Activated T-cell treated with anti-CD3 and anti-CD28 coated beads for 48 hours (primary cell): ENCODE data around the gene ARMC9.
"Not testable (repeated sequence)": the region's sequence is repeated elsewhere in the genome, so short reads cannot be mapped to it uniquely, and the experiment has no call there.

Experiments used
- DNase-seq: peaks from one replicate; pipeline ENCODE4 v3.0.0-alpha.2; 2020; ENCODE audit warnings: low read depth

ARMC9 gene, protein sequence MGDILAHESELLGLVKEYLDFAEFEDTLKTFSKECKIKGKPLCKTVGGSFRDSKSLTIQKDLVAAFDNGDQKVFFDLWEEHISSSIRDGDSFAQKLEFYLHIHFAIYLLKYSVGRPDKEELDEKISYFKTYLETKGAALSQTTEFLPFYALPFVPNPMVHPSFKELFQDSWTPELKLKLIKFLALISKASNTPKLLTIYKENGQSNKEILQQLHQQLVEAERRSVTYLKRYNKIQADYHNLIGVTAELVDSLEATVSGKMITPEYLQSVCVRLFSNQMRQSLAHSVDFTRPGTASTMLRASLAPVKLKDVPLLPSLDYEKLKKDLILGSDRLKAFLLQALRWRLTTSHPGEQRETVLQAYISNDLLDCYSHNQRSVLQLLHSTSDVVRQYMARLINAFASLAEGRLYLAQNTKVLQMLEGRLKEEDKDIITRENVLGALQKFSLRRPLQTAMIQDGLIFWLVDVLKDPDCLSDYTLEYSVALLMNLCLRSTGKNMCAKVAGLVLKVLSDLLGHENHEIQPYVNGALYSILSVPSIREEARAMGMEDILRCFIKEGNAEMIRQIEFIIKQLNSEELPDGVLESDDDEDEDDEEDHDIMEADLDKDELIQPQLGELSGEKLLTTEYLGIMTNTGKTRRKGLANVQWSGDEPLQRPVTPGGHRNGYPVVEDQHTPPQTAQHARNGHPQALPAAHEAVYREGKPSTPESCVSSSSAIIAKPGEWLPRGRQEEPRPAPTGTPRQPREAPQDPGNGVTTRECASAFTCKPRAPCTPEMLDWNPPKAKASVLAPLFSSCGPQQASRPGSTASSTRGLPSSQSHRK

DNA sequence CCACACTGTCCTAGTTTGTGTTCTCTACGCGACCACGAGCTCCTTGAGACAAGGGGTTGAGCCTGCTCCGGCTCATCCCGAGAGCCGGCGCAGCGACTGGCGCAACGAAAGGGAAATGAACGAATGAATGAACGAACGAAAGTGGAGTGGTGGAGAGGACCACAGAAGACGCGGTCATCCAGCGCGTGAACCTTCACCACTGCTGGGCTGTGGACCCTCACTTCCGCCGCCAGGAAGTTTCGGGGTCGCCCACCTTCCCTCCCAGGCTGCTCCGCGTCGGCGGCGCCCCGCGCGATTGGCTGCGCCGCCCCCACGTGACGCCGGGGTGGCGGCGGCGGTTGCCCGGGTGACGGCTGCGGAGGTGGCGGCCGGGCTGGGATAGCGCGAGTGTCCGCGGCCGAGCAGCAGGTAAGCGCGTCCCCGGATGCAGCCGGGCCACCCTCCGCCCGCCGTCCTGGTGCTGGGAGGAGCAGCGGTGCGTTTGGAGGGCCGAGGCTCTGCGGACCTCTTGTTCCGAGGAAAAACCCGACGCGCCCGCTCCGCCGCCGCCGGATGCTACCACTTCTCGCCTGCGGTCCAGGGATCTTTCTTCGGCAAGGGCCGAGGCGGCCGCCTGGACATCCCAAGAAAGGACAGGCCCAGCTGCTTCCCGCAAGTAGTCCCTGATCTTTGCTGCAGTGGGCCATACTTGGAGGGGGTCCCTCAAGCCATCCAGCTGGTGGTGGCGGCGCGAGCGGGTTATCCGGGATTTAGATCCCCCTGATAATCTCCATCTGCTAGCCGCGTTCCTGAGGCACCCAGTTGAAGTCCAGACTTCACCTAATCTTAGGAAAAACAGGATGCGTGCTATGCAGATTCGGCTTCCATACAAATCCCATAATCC lies at the start of gene ARMC9:
ARMC9 (plus strand) TSS at position 341 of the 883 bp plus-strand sequence. CDS start 7,608 bp downstream, outside the sequence.
- DNase-seq = peak; percentile 80

DNA sequence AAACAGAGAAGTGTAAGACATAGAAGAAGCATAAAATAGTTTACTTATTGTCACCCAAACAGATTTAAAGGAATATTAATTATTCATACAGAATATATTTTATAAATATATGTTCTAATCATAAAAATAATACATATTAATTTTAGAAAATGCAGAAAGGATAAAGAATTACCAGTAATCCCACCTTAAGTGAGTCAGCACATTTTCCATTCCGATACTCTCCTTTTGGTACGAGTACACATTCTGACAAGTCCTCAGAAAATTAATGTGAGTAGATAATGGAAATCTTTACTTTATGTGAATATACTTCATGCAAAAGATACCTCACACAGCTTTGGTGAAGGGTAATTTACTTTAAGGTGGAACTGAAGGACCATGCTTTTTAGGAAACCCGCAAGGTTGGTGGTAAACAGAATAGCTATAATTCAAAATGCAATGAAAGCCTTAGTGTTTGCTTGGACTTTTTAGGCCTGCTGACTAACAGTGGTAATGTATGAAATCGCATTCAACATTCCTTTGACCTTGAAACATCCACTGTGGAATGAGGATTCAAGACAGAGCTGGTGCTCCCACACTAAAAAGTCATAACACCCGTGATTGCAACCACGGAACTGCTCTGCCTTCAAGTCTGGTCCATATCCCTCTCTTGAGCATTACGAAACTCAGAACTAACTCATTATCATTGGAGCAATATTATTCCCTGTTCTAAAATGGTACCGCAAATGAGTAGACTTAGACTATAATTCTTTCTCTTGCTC lies 45.5 kb upstream of the ARMC9 start:
- DNase-seq = no peak

DNA sequence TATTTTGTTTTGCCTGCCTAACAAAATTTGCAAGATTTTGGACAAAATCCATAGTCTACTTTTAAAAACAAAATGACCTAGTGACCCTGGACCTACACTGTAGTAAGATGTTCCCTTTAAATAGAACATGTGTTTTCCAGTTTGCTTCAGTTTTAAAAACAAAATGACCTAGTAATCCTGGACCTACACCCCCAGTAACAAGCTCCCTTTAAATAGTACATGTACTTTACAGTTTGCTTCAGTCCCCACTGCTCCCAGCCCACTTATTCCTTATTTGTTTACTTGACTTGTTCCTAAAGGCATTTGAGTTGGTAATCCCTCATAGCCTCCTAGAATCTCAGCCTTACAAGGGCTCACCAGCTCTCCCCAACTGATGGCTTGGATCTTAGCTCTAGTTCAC lies 39.1 kb upstream of the ARMC9 start:
- no peak for DNase-seq

DNA sequence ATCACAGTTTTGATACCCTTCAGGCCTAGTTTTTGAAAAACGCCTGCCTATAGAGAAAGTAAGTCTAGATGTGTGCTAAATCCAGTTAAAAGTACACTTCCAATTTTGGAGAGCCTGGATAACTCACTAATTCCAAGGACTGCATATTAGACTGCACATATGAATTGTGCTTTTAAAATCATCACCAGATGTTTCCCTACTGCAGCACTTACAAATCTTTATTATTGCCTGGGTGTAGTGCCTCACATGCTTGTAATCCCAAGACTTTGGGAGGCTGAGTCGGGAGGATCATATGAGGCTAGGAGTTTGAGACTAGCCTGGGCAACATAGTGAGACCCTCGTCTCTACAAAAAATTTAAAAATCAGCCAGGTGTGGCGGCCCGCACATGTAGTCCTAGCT lies 37.7 kb upstream of the ARMC9 start:
- DNase-seq = no peak

DNA sequence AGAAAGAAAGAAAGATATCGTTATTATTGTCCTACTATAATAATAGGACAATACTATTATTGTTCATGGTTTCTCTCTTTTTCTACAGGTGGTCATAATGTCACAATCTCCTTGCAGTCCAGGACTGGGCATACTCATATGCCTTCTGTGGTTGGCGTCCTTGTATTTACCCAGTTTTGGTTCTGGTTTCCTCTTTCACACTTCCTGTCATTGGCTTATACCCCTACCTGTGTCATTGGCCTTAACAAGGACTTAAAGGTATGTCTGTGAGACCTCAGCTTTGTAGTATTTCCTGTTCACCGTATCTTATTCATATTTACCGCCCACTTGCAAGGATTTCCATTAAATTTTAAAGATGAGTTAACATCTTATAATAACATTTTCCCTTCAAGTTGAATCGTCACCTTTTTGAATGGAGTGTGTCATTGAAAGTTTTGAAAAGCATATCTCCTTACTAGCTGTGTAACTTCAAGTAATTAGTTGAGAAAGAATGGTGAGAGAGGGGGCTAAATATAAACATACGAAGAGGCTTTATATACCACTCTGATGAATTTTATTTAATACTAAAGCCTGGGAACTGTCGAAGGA lies 37.1 kb upstream of the ARMC9 start:
- DNase-seq = no peak

DNA sequence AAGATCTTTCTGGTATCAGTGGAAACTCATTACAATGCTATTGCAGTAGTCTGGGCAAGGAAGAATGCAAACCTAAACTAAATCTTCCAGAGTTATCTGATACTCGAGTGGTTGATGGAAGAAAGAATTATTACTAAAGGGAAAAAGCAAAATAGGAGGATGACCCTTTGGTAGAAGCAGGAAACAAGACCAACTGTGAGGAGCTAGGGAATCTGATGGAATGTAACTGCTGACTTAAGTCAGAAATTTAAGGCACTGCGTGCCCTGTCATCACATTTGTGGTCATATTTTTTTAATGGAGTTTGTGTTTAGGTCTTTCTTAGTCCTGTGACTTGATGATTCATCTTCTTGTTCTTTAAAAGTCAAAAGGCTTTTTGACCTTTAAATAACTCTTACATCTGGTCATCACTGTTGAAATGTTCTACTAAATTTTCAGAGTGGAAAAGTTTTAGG lies 36.5 kb upstream of the ARMC9 start:
- no peak for DNase-seq

DNA sequence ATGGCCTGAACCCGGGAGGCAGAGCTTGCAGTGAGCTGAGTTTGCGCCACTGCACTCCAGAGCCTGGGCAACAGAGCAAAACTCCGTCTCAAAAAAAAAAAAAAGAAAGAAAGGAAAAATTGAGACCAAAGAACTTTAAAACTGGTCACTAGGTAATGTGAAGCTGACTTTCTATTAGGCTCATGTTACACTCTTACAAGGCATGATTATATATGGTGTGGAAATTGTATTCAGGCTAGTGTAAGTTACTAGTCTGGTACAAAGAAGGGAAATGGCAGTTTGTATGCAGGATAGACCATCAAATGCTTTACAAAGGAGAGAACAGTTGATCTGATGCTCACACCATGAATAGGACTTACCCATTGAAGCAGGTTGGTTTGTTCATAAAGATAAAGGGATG lies 35.4 kb upstream of the ARMC9 start:
- no peak for DNase-seq

DNA sequence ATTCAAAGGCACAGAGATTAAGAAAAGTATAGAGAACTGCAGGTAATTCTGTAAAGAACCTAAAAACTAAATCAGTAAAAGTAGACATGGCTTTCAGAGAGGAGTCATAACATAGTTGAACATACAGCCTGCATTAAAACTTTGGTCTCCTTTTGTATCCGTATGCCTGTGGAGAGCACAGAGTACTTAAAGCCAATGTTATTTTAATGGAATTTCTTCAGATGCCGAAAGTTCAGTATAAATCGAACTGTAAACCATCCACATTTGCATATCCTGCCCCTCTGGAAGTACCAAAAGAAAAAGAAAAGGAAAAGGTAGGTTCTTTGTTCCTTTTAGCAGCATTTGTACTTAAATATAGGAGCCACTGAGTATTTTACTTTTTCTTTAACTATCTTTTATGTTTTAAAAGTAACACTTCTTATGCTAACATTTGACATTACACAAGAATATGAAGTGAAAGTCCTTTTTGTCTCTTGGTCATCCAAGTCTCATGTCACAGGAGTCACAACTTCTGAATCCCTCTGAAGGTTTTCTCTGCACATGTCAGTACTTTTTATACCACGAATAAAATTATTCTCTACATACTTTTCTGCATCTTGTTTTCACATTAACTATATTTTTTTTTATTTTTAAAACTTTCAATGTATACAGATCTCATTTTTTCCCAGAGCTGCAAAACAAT lies 34.9 kb upstream of the ARMC9 start:
- no peak for DNase-seq

DNA sequence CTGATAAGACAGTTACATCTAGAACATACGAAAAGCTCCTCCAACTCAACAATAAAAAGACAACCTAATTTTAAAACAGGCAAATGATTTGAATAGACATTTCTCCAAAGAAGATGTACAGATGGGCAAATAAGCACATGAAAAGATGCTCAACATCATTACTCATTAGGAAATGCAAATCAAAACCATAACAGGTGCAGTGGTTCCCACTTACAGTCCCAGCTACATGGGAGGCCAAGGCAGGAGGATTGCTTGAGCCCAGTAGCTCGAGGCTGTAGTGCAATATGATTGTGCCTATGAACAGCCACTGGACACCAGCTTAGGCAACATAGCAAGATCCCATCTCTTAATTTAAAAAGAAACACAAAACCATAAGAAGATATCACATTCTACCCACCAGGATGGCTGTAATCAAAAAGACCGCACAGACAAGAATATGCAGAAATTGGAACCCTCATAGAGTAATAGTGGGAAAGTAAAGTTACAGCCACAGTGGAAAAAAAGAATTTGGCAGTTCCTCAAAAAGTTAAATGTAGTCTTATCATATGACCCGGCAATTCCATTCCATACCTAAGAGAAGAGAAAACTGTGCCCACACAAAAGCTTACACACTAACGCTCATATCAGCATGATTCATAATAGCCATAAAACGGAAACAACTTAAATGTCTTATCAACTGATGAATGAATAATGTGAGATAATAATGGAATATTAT lies 30.5 kb upstream of the ARMC9 start:
- DNase-seq = no peak

DNA sequence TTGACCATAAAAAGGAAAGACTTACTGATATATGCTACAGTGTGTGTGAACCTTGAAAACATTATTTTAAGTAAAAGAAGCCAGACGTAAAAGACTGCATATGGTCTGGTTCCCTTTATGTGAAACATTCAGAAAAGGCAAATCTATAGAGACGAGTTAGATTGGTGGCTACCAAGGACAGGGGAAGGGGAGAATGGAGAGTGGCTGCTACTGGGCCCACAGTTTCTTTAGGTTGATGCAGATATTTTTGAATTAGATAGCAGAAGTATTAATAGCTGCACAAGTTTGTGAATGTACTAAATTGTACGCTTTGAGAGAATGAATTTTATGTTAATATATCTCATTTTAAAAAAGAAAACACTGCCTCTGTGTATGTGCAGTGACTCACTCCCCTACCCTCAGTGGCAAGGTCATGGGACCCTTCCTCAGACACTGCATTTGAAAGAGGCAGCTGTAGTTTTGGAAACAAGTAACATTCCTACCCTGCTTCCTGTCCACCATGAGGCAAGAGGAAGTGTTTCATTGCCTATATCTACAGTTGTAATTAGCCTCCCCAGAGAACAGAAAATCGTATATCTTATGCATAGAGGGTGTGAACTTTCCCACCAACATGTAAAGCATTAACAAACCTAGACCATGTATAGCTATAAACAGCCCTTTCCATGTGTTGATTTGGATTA lies 29.8 kb upstream of the ARMC9 start:
- DNase-seq = no peak

DNA sequence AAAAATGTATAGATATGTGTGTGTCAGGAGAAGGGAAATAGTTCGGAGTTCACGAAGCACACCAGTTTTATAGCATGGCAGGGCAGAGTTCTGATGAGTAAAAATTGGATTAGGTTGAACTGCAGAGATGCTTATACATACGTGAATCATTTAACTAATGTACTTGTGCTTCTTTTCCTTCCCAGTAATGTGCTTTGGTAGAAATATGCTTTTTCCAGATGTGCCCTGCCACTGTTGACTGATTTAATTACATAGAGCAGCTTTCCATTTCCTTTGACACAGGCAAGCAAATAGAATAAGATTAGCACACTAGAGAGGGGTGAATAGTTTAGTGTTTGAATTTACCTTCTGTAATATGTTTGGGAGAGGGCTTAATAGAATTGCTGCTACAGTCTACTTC lies 28.9 kb upstream of the ARMC9 start:
- no peak for DNase-seq

DNA sequence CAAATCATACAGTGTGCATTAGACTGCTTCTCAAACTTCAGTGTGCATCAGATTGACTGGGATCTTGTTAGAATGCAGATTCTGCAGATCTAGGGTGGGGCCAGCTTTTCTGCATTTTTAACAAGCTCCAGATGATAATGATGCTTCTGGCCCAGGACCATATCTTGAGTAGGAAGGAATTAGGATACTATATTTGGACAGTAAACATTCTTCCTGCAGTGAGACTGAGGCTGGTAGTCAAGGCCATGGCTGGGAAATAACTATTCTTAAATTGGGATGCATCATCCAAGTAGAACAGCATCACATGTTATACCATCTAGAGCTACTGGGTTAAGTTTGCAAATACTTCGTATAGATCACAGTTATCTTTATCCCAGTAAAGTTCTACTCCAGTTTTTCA lies 28.4 kb upstream of the ARMC9 start:
- no peak for DNase-seq

DNA sequence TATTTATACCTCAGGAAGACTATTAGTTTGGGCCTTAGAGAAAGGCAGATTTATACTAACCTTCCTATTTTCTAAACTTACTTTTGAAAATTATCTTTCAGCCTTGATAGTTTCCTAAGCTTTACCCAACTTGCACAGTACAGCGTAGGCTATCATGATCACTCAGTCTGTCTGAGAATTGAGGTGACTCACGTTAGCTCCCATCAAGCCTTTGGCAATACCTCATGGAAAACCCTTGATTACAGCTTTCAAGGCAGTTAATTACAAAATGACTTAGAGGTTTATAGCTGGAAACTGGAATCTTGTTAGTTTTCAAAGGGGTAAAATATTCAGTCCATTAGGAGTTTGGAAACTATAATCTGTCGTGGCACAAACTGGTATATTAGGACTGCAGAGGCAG lies 26.4 kb upstream of the ARMC9 start:
- DNase-seq = no peak

DNA sequence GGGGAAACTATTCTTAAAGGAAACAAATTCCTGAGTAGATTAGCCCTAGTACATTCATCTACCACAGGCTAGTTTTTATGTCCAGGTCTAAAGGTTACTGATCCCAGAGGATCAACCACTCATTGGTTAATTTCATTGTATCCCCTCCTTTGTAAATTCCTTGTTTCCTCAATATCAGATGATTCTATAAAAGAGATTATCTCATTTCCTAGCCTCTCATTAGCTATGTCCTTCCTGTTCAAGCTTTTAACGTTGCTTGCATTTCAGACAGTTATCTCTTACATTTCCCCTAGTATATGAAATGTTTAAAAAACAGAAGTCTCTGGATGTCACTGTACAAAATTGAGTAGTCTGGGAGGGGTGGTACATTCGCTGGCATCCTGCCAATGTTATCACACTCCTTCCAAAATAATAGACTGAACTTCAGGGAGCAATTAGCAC lies 24.2 kb upstream of the ARMC9 start:
- DNase-seq = no peak

DNA sequence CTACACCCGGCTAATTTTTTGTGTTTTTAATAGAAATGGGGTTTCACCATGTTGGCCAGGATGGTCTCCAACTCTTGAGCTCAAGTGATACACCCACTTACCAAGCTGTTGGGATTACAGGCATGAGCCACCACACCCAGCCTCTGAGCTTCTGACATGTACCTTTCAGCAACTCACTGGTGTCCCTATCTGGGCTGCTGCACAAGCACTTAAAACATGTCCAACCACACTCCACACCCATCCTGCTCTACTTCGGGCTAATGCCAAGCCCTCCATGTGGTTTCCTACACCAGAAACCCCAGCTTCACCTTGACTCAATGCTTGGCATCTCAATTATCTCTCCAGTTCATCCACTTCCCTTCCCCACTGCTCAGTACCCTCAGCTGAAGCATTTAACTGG lies 22.4 kb upstream of the ARMC9 start:
- no peak for DNase-seq

DNA sequence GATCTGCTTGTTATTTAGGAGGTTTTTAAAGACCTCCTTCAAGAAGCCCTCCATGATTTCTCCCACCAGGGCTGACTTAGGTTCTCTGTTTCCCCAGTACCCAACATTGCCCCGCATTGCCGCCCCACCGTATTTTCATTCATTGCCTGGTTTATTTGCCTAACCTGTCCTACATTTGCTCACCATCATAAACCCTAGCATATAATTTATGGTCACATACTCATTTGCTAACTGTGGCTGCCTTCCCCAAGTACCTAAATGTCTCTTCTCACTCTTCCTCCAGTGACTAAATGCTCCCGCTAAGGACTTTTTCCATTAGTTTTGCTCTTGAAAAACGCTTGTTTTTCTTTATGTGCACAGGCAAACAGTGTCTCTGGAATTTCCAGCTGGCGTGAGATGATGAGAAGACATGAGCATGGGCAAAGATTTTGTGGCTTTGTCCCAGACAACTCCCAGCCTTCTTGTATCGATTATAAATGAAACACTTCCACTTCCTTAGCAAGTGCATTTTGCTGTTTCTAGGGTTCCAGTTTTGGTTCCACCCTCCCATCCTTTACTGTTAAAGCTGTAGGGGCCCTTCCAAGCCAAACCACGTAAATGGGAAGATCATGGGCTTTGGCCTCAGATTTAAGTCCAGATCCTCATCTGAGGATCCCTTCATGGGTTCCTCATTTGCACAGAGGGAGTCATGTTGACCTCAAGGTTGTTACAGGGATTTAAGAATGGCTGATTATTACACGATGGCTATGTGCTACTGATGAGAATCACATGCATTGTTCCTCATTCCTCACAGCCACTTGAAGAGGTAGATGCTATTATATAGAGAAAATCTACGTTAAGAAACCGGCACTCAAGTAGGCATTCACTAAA lies 21.0 kb upstream of the ARMC9 start:
- DNase-seq = no peak

DNA sequence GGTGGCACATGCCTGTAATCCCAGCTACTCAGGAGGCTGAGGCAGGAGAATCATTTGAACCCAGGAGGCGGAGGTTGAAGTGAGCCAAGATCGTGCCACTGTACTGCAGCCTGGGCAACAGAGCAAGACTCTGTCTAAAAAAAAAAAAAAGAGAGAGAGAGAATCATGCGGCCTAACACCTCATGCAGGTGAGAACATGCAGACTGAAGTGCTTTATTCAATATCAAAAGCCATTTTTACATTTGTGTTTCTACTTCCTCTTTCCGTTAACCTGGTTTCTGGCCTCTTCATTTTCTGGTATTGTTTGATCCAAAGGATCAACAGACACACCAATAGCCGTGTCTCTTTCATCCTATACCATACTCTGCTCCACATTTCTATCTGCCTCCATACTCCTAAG lies 19.6 kb upstream of the ARMC9 start:
- not testable (repeated sequence) for DNase-seq

DNA sequence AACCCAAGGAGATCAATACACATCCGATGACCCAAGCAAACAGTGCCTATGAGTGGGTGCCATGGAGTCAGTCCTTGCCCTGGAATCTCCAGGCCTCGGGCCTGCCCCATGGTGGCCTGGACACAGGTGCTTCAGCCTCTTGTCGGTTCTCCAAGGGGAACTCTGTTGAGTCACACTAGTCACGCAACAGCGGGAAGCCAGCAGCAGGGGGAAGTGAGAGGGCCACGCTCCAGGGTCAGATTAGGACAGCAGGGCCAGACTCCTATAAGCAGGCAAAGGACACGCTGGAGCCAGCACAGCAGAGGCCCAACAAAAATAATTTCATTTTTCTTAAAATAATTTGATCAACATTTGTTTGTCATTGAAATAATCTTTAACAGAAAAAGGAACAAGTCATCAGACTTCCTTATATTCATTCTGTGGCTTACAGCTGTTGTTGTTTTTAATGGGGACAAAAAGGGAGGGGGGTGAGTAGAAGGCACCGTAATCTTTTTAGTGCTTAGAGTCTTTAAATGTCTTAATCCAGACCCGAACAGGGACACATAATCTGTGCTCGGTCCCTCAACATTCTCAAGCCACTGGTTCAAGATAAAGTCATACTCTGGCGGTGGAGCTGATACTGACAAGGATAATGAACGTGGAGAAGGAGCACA lies 16.4 kb upstream of the ARMC9 start:
- no peak for DNase-seq
